ENCODE data around the gene ZSWIM5.

ZSWIM5 gene

DNA sequence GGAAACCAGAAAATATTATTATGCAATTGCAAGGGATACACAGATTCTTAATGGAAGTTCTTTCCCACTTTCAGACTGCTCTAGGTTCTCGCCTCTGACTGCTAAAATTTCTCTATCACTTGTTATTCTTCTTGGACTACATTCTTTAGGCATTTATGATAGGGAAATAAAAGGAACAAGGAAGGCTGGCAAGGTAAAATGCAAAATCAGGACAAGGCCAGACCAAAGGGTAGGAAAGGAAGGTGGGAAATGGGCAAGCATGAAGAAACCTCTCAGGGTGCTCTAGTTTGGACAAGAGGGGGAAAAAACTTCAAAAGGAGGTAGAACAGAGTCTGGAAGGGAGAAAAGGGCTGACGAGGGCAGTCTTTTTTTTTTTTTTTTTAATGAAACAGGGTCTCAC, 168.2 kb downstream of the ZSWIM5 start:
- TF ChIP-seq SIN3A (IDR thresholded peaks at IDR 0.05; ENCODE audit: borderline replicate concordance, insufficient read depth, low read length): no peak
- TF ChIP-seq FOXP2 (optimal IDR thresholded peaks at IDR 0.05; ENCODE audit: borderline replicate concordance, extremely low read depth, extremely low read length, insufficient read depth): no peak
- no peak for TF ChIP-seq TAF1 (IDR thresholded peaks at IDR 0.05; ENCODE audit: borderline replicate concordance, insufficient read depth, low read length)
- TF ChIP-seq, protein P1, sequence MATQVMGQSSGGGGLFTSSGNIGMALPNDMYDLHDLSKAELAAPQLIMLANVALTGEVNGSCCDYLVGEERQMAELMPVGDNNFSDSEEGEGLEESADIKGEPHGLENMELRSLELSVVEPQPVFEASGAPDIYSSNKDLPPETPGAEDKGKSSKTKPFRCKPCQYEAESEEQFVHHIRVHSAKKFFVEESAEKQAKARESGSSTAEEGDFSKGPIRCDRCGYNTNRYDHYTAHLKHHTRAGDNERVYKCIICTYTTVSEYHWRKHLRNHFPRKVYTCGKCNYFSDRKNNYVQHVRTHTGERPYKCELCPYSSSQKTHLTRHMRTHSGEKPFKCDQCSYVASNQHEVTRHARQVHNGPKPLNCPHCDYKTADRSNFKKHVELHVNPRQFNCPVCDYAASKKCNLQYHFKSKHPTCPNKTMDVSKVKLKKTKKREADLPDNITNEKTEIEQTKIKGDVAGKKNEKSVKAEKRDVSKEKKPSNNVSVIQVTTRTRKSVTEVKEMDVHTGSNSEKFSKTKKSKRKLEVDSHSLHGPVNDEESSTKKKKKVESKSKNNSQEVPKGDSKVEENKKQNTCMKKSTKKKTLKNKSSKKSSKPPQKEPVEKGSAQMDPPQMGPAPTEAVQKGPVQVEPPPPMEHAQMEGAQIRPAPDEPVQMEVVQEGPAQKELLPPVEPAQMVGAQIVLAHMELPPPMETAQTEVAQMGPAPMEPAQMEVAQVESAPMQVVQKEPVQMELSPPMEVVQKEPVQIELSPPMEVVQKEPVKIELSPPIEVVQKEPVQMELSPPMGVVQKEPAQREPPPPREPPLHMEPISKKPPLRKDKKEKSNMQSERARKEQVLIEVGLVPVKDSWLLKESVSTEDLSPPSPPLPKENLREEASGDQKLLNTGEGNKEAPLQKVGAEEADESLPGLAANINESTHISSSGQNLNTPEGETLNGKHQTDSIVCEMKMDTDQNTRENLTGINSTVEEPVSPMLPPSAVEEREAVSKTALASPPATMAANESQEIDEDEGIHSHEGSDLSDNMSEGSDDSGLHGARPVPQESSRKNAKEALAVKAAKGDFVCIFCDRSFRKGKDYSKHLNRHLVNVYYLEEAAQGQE (IDR thresholded peaks at IDR 0.05; ENCODE audit: insufficient read depth in 1 of 2, low read depth in 2 of 2, low read length in 2 of 2): no peak
- TF ChIP-seq POLR2AphosphoS5 (IDR thresholded peaks at IDR 0.05; ENCODE audit: low read depth, low read length): no peak

DNA sequence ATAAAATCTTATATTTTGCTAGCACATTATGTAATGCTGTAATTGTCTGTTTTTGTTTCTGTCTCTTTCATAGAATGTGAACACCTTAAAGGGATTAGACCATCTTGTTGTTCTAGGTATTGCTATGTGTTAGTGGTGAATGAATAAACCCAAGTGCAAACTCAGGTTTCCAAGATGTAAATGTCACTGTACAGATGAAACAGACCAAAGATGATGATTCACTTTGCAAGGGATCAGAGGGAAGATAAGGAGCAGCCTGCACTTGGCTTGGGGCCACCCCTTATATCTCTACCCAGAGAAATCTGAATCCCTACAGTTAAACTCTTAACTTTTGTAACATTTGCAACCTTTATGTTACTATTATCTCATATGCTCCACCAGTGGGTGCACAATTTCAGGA, 168.9 kb downstream of the ZSWIM5 start:
- TF ChIP-seq TAF1 (IDR thresholded peaks at IDR 0.05; ENCODE audit: borderline replicate concordance, insufficient read depth, low read length): no peak
- no peak for TF ChIP-seq FOXP2 (optimal IDR thresholded peaks at IDR 0.05; ENCODE audit: borderline replicate concordance, extremely low read depth, extremely low read length, insufficient read depth)
- TF ChIP-seq POLR2AphosphoS5 (IDR thresholded peaks at IDR 0.05; ENCODE audit: low read depth, low read length): no peak
- TF ChIP-seq, protein P1 (IDR thresholded peaks at IDR 0.05; ENCODE audit: insufficient read depth in 1 of 2, low read depth in 2 of 2, low read length in 2 of 2): no peak
- TF ChIP-seq SIN3A (IDR thresholded peaks at IDR 0.05; ENCODE audit: borderline replicate concordance, insufficient read depth, low read length): no peak

DNA sequence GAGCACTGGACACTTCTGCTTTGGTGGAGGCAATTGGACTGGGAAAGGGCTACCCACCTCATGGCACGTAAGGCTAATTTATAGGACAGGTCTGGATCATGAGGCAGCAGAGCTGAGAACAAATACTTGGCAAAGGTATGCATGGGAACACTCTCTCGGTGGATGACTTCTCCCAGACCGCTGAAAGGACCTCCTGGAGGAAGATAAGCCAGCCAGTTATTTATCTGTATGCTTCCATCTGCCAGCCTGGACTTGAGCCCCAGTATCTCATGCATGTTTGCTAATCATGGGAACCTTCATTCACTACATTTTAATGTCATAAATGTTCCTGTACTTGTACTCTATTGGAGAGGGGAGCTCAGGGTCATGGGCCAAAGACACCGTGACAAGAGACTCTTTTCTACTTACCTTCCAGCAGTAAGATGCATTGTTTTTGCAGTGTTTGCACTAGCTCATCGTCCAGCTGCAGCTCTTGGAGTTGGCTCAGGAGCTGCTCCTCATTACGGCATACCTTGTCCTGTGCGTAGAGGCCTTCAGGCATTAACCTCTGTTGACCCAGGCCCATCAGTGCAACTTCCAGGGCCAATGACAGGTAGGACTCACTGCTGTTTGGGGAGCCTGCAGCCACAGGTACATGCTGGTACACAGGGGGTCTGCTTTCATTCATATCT, 170.6 kb downstream of the ZSWIM5 start:
- TF ChIP-seq SIN3A (IDR thresholded peaks at IDR 0.05; ENCODE audit: borderline replicate concordance, insufficient read depth, low read length) (no peak), POLR2AphosphoS5 (IDR thresholded peaks at IDR 0.05; ENCODE audit: low read depth, low read length) (no peak), TAF1 (IDR thresholded peaks at IDR 0.05; ENCODE audit: borderline replicate concordance, insufficient read depth, low read length) (no peak), FOXP2 (optimal IDR thresholded peaks at IDR 0.05; ENCODE audit: borderline replicate concordance, extremely low read depth, extremely low read length, insufficient read depth) (no peak)
- TF ChIP-seq, protein P1 (IDR thresholded peaks at IDR 0.05; ENCODE audit: insufficient read depth in 1 of 2, low read depth in 2 of 2, low read length in 2 of 2): no peak

DNA sequence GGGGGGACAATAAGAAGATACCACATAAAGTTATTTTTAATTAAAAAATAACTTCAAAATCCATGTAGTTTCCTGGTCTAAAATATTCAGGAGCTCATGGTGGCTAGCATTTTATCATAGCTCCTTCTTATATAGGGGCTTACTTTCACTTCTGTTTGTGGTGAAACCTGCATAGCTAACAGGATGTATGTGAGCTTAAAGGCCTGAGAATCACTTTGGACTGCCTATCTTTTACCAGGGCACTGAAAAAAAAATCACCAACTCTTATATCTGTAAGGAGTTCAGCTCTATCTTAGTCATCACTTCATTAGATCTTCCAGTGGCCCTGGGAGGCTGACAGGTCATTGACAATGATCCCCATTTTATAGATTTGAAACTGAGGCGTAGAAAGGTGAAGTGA, 173.0 kb downstream of the ZSWIM5 start:
- no peak for TF ChIP-seq TAF1 (IDR thresholded peaks at IDR 0.05; ENCODE audit: borderline replicate concordance, insufficient read depth, low read length)
- TF ChIP-seq FOXP2 (optimal IDR thresholded peaks at IDR 0.05; ENCODE audit: borderline replicate concordance, extremely low read depth, extremely low read length, insufficient read depth): no peak
- no peak for TF ChIP-seq POLR2AphosphoS5 (IDR thresholded peaks at IDR 0.05; ENCODE audit: low read depth, low read length)
- no peak for TF ChIP-seq SIN3A (IDR thresholded peaks at IDR 0.05; ENCODE audit: borderline replicate concordance, insufficient read depth, low read length)
- TF ChIP-seq, protein P1 (IDR thresholded peaks at IDR 0.05; ENCODE audit: insufficient read depth in 1 of 2, low read depth in 2 of 2, low read length in 2 of 2): no peak

Data from PFSK-1 (cell line).